ENCODE results near the gene LTB4R.

- no peak; the same call in 1 of the 2 replicates for TF ChIP-seq CTCF (conservative IDR thresholded peaks at IDR 0.05)
- no peak for TF ChIP-seq EZH2 (IDR thresholded peaks at IDR 0.05; ENCODE audit: low read depth)
These were observed 2.8 kb upstream of the LTB4R start for GRCh38 chr14:24308342-24309124.

Data from PC-9 (cell line).